ENCODE data around the gene SULT4A1. TPM values are rescaled to one million over a fixed set of nuclear protein-coding genes. Genes with fewer than 3 reads are reported as not detected.

SULT4A1 gene
- total RNA-seq, 1 experiment from 2014 or later, result 15.0 TPM

- Histone ChIP-seq H3K23me2 (ENCODE audit: insufficient read length, low read depth, low read length, poor library complexity, severe bottlenecking) (no peaks in the 10 kb centered on the region), H2AFZ (ENCODE audit: low read length) (no peak overlapping the region), H3K23ac (ENCODE audit: insufficient read length, low read depth, low read length) (no peak overlapping the region), H4K20me1 (ENCODE audit: control insufficient read depth, insufficient read depth, insufficient read length) (no peaks in the 10 kb centered on the region), H3T11ph (ENCODE audit: low read length) (no peak overlapping the region), H2AK5ac (ENCODE audit: insufficient read length, low read length) (no peak overlapping the region), H3K56ac (ENCODE audit: insufficient read length, low read depth, low read length) (no peak overlapping the region), H4K5ac (ENCODE audit: insufficient read length, low read depth, low read length) (no peak overlapping the region), H2BK120ac (ENCODE audit: low read depth, low read length, poor library complexity, severe bottlenecking) (no peak overlapping the region), H3K4me2 (ENCODE audit: insufficient read depth, insufficient read length, low read length) (no peak overlapping the region), H2BK15ac (ENCODE audit: low read depth, low read length) (no peak overlapping the region), H3K79me1 (ENCODE audit: insufficient read depth, low read depth, low read length, poor library complexity, severe bottlenecking) (peaks cover 4% of the 10 kb centered on the region), H4K91ac (ENCODE audit: insufficient read length, low read depth, low read length) (no peak overlapping the region), H3K9ac (ENCODE audit: extremely low read depth, insufficient read length, low read length) (no peak overlapping the region), H2BK12ac (ENCODE audit: insufficient read length, low read depth, low read length) (no peak overlapping the region), H3K27me3 (ENCODE audit: insufficient read depth, low read length) (no peaks in the 10 kb centered on the region), H3K14ac (ENCODE audit: insufficient read depth, low read length) (no peak overlapping the region; the same call in 1 of the 2 replicates), H3K79me2 (ENCODE audit: insufficient read depth, low read length) (peaks cover 4% of the 10 kb centered on the region; the same call in 1 of the 2 replicates), H3K9me3 (ENCODE audit: control insufficient read depth, low read depth, low read length) (no peaks in the 10 kb centered on the region), H4K8ac (replicated peaks; ENCODE audit: insufficient read length, low read depth, low read length) (no peak overlapping the region), H3K27ac (ENCODE audit: insufficient read length, low read depth, low read length) (no peak overlapping the region), H2BK5ac (ENCODE audit: insufficient read length, low read length) (no peak overlapping the region), H3K4me1 (ENCODE audit: insufficient read depth, low read length) (no peaks in the 10 kb centered on the region), H3K4ac (ENCODE audit: low read depth, low read length) (no peak overlapping the region), H3K18ac (ENCODE audit: insufficient read length, low read depth, low read length) (no peak overlapping the region), H2BK20ac (ENCODE audit: low read depth, low read length, poor library complexity, severe bottlenecking) (no peak overlapping the region)
- no peaks in the 10 kb centered on the region for H3K9me3 Mint-ChIP-seq
- H3K4me1 Mint-ChIP-seq, result peaks cover 16 to 21% of the 10 kb centered on the region in 2 experiments
- peaks cover 2% of the 10 kb centered on the region; the same call in 1 of the 2 replicates for H3K27me3 Mint-ChIP-seq (ENCODE audit: low read depth)
- TF ChIP-seq CTCF (conservative IDR thresholded peaks at IDR 0.05), result no peak
- H3K27ac Mint-ChIP-seq, result peak overlapping the region in 2 of 3 experiments; percentile 39 to 52; a peak in 2 of 7 replicates
- H3K4me3 Mint-ChIP-seq, result no peak overlapping the region
- no peak for DNase-seq
- H3K36me3 Mint-ChIP-seq (ENCODE audit: insufficient read depth in 1 of 3, low read depth in 3 of 3), result peaks cover 6 to 22% (median 22%) of the 10 kb centered on the region in 3 experiments; a peak in 6 of 7 replicates
- no CpG with 5 or more reads among the region's 21 CpGs for WGBS (ENCODE audit: extremely low coverage, insufficient read length, low lambda C conversion rate)
Observed at GRCh38 chr22:43841742-43842141, 20.6 kb downstream of the SULT4A1 start.

Measured in H9 (cell line).